GM19438 (cell line): ENCODE data around the gene NONO.
"Not testable (repeated sequence)": the region's sequence is repeated elsewhere in the genome, so short reads cannot be mapped to it uniquely, and the experiment has no call there.

ENCODE experiments used
- ATAC-seq: cut with Tn5 transposase; IDR thresholded peaks from one replicate; pipeline ENCODE4 v1.9.1; 2021; ENCODE audit warnings: low read depth; ENCODE audit not compliant: unreplicated experiment

Gene NONO

GRCh38 chrX:71282514-71283402 lies 677 bp upstream of the NONO start:
- ATAC-seq, result peak; percentile 27

- ATAC-seq, result no peak
Measured at GRCh38 chrX:71285929-71286328, 2.5 kb downstream of the NONO start.

- ATAC-seq, result no peak
Measured at GRCh38 chrX:71291381-71291780, 7.9 kb downstream of the NONO start.

- ATAC-seq, result no peak
Measured at GRCh38 chrX:71292669-71293365, 9.4 kb downstream of the NONO start.

- no peak for ATAC-seq
Measured at GRCh38 chrX:71296806-71297205, 13.4 kb downstream of the NONO start.

DNA sequence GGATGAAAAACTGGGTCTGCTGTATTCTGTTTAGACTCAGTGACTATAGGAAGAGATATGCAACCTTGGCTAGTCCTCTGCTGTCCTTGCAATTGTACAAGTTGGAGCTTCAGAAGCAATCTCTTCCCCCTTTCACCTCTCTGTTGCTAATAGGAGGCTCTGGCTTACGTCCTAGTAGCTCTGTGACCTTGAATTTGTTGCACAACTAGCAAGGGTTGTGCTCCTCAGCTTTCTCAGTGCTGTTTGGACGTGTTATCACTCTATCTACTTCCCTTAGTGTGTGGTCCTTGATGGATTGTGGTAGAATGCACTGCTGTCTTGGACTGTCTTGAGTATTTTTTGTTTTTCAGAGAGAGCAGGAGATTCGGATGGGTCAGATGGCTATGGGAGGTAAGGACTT lies 14.7 kb downstream of the NONO start:
- no peak for ATAC-seq

- ATAC-seq, result not testable (repeated sequence)
Measured at GRCh38 chrX:71300064-71300463, 16.6 kb downstream of the NONO start.

GRCh38 chrX:71300495-71300894 lies 17.1 kb downstream of the NONO start:
- not testable (repeated sequence) for ATAC-seq

DNA sequence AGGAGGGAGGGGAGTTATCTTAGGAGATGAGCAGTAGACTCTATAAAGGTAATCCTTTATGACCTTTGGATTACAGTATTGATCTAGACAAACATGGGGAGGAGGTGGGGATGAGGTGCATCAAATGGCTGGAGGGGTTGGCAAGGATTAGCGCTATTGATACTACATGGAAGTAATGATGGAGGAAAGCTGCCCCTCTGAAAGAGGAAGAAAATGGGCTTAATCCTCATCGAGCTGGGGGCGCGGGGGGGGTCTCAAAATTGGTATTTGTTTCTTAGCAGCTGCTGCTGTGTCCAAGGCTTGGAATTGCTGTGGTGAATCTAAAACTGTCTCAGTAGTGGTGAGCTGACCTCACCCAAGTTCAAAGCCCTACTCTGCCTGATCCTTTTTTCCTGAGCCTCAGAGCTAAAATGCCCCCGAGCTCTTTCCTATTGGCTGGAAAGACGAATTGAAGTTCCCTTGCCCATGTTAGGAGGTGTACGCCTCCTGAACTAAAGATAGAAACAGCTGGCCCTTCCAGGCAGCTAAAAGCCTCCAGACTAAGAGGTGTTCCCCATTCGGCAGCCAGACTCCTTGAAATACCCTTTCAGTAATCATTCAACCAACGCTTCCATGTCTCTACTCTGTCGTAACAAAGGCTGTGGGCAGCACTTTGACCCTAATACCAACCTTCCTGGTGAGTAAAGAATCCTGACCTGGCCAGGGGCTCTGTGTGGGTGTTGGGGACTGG lies 17.9 kb downstream of the NONO start, which contains the start of gene ITGB1BP2:
TSS of gene ITGB1BP2 (plus strand) at position 556 of the 730 bp plus-strand sequence. CDS start at position 613, 57 bp downstream.
- no peak for ATAC-seq

GRCh38 chrX:71302461-71303213 lies 19.2 kb downstream of the NONO start:
- no peak for ATAC-seq

GRCh38 chrX:71304561-71304960 lies 21.1 kb downstream of the NONO start:
- no peak for ATAC-seq

DNA sequence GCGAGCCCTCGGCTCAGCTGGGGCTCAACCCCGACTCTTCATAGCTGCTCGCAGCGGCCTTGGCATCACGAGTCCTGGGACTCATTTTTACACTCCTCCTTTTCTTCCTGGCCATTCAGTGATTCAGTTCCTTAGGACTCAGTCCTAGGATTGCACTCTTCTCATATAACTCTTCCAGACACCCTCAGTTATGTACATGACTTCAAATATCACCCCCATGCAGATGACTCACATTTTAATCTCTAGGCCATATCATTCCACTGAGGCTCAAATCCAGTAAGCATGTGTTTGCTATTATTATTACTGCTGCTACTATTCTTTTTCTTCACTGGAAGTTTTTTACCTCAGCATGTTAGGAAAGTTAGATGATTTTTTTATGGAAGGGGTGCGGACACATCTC lies 32.5 kb downstream of the NONO start:
- ATAC-seq, result no peak

DNA sequence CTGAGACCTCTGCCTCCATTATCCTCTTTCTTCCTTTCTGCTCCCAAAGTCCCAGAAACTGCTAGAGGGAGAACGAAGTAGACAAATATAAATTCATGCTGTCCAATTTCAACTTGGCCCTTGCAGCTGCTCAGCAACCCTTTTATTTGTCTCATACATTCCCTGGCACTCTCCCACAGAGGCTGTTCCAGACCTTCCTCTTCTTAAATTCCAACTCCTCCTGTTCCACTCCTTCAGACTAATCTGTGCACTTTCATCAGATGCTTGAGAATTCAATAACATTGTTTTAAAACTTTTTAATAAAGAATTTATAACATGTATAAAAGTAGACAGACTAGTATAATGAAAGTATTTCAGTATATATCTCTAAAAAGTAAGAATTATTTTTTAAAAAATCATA lies 33.5 kb downstream of the NONO start:
- not testable (repeated sequence) for ATAC-seq

DNA sequence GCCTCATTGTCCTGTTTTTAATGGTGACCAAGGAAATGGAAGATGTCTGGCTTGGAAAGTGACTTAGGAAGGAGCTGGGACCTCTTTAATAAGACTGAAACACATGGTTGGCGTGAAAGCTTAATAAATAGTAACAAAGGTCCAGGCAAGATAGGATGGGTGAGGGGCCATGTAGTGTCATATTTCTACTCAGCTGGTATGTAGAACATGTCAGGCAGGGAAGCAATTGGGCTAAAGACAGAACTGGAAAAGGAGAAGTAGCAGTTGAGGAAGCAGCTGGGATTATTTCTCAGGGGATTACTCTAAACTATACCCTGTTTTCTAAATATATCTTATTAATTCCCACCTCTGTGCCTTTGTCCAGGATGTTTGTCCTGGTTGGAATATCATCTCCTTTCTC lies 36.7 kb downstream of the NONO start:
- no peak for ATAC-seq

GRCh38 chrX:71321731-71322130 lies 38.3 kb downstream of the NONO start:
- no peak for ATAC-seq

DNA sequence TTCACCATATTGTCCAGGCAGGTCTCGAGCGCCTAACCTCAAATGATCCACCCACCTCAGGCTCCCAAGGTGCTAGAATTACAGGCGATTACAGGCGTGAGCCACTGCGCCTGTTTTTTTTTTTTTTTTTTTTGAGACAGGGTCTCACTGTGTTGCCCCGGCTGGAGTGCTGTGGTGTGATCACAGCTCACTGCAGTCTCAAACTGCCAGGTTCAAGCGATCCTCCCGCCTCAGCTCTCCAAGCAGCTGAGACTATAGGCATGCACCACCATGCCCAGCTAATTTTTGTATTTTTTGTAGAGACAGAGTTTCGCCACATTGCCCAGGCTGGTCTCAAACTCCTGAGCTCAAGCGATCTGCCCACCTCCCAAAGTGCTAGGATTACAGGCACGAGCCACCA lies 41.0 kb downstream of the NONO start:
- not testable (repeated sequence) for ATAC-seq

DNA sequence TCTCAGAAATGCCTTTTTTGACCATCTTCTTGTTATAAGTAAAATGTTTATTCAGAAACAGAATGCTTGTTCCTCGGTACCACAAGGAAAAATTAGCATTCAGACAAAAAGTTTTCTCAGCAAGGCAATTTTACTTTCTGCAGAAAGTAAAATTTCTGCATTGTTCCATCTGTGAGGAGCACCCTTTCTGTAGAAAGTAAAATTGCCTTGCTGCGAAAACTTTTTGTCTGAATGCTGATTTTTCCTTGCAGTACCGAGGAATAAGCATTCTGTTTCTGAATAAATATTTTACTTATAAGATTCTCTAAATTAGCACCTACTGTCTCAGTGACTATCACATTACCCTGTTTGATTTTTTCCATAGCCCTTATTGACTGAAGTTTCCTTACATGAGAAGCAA lies 43.0 kb downstream of the NONO start:
- ATAC-seq, result no peak

GRCh38 chrX:71349151-71349665 lies 65.8 kb downstream of the NONO start:
- not testable (repeated sequence) for ATAC-seq

DNA sequence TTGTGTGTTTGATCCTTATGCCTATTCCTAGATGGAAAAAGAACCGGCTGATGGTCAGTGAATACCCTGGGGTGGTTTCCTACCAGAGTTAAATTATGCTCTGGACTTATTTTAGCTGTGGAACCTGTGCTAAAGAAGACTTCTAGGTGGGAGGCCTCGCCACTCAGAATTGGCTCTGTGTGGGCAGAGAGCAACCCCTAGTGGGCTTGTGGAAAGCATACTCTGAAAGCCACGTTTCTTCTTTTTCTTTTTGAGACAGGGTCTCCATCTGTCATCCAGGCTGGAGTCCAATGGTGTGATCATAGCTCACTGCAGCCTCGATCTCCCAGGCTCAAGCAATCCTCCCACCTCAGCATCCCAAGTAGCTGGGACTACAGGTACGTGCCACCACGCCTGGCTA lies 66.4 kb downstream of the NONO start:
- ATAC-seq, result not testable (repeated sequence)
